Keratinocyte (primary cell): ENCODE data around the gene STK4. TPM values are rescaled to one million over a fixed set of nuclear protein-coding genes. Genes with fewer than 3 reads are reported as not detected.

Experiments used
- DNase-seq: peaks from one replicate; pipeline ENCODE4 v3.0.0-alpha.2; 2011; ENCODE audit warnings: low read depth, missing footprints, low spot score
- FAIRE-seq: peaks from 2 replicates; lab custom pipeline; 2011; peaks lifted over from hg19 to GRCh38; lab: Jason Lieb, UNC
- H2AFZ ChIP-seq: 2 replicates; pipeline ENCODE4 v1.6.0; 2012; ENCODE audit warnings: low read length, control low read depth, inconsistent platforms; ENCODE audit not compliant: control insufficient read depth
- H3K27ac ChIP-seq: 2 replicates; pipeline ENCODE4 v1.5.1; 2011; ENCODE audit warnings: low read length; ENCODE audit not compliant: control insufficient read depth, insufficient read depth
- H3K27me3 ChIP-seq: 3 replicates; pipeline ENCODE4 v1.6.0; 2011; ENCODE audit warnings: low read length; ENCODE audit not compliant: control insufficient read depth, insufficient read depth; ENCODE audit errors: extremely low read depth
- H3K36me3 ChIP-seq, 2 experiments: 2 replicates in 1 of 2; 3 replicates in 1 of 2; pipeline ENCODE4 v1.5.1; 2011; ENCODE audit warnings: low read length in 2 of 2, mild to moderate bottlenecking in 1 of 2; ENCODE audit not compliant: control insufficient read depth in 2 of 2, insufficient read depth in 2 of 2; ENCODE audit errors: extremely low read depth in 1 of 2
- H3K4me1 ChIP-seq: 3 replicates; pipeline ENCODE4 v1.5.1; 2011; ENCODE audit warnings: low read length; ENCODE audit not compliant: control insufficient read depth, insufficient read depth; ENCODE audit errors: extremely low read depth
- H3K4me2 ChIP-seq: 3 replicates; pipeline ENCODE4 v1.6.0; 2011; ENCODE audit warnings: low read depth, low read length; ENCODE audit not compliant: control insufficient read depth, insufficient read depth; ENCODE audit errors: extremely low read depth
- H3K4me3 ChIP-seq, 3 experiments: fragments of 200-600 bp in 1 of 3; sonication (generic) in 1 of 3; 2 replicates in 2 of 3; 3 replicates in 1 of 3; pipeline ENCODE4 v1.5.1; 2011 to 2016; ENCODE audit warnings: low read length in 3 of 3, mild to moderate bottlenecking in 3 of 3, control low read depth in 2 of 3, inconsistent platforms in 1 of 3, low read depth in 1 of 3, mixed read lengths in 1 of 3, mixed run types in 1 of 3, moderate library complexity in 1 of 3; ENCODE audit not compliant: control insufficient read depth in 2 of 3, insufficient read depth in 2 of 3; ENCODE audit errors: extremely low read depth in 1 of 3
- H3K79me2 ChIP-seq: 2 replicates; pipeline ENCODE4 v1.6.0; 2012; ENCODE audit warnings: low read length; ENCODE audit not compliant: control insufficient read depth, insufficient read depth
- H3K9ac ChIP-seq: 3 replicates; pipeline ENCODE4 v1.6.0; 2011; ENCODE audit warnings: low read length; ENCODE audit not compliant: control insufficient read depth, insufficient read depth; ENCODE audit errors: extremely low read depth
- H3K9me1 ChIP-seq: 3 replicates; pipeline ENCODE4 v1.6.0; 2011; ENCODE audit warnings: low read length; ENCODE audit not compliant: control insufficient read depth, insufficient read depth; ENCODE audit errors: extremely low read depth
- H3K9me3 ChIP-seq: 2 replicates; pipeline ENCODE4 v1.5.1; 2012; ENCODE audit warnings: low read depth, low read length; ENCODE audit not compliant: control insufficient read depth
- H4K20me1 ChIP-seq: 3 replicates; pipeline ENCODE4 v1.6.0; 2011; ENCODE audit warnings: low read length; ENCODE audit not compliant: control insufficient read depth, insufficient read depth; ENCODE audit errors: extremely low read depth
- CTCF ChIP-seq, 3 experiments: IDR thresholded peaks in 1 of 3; conservative IDR thresholded peaks in 1 of 3; optimal IDR thresholded peaks in 1 of 3; 2 replicates in 2 of 3; 3 replicates in 1 of 3; pipeline versions ENCODE3 to v1.5.1; 2011; ENCODE audit warnings: low read length in 3 of 3, mild to moderate bottlenecking in 3 of 3, moderate library complexity in 2 of 3, control low read depth in 1 of 3, inconsistent platforms in 1 of 3; ENCODE audit not compliant: insufficient read depth in 2 of 3; ENCODE audit errors: extremely low read depth in 1 of 3
- EZH2 ChIP-seq: IDR thresholded peaks from one replicate; pipeline ENCODE4 v1.6.1; 2012; ENCODE audit warnings: inconsistent platforms, mild to moderate bottlenecking, low read length, moderate library complexity
- dilution Hi-C: fragments of 300-500 bp; cut with MboI; formaldehyde crosslinking; loops from one replicate; pipeline ENCODE4 v1.7.0; 2020; ENCODE audit warnings: low sequenced_read_pairs; ENCODE audit not compliant: extremely low pct_ligation_motif_present
- polyA plus RNA-seq, 5 experiments: library from polyadenylated mRNA; depleted of rRNA in 3 of 5; stranded (reverse) in 3 of 5; stranded (forward) in 1 of 5; unstranded in 1 of 5; fragments of >200 nt; gene quantifications; 1 replicate in 1 of 5; 2 replicates in 3 of 5; 3 replicates in 1 of 5; pipeline versions ENCODE4 v1.2.1 to v1.2.3, GENCODE V29; 2011 to 2012; ENCODE audit warnings: missing spikeins in 2 of 5, low read depth in 1 of 5, low replicate concordance in 1 of 5

Gene STK4
- polyA plus RNA-seq, 1 donor (not counting 4 experiments of a cell fraction or from before 2014, with no cell fraction given): 30.5 TPM

GRCh38 chr20:44948107-44948506 is 18.2 kb upstream of the STK4 start:
- H3K79me2 ChIP-seq: no peaks in the 10 kb centered on the region
- TF ChIP-seq CTCF (optimal IDR thresholded peaks at IDR 0.05 in 1 of 3, IDR thresholded peaks at IDR 0.05 in 1 of 3, conservative IDR thresholded peaks at IDR 0.05 in 1 of 3; ENCODE audit: extremely low read depth in 1 of 3, insufficient read depth in 2 of 3, low read length in 3 of 3): no peak
- no peak for TF ChIP-seq EZH2
- no peaks in the 10 kb centered on the region for H3K4me1 ChIP-seq
- H3K4me3 ChIP-seq: no peak overlapping the region
- H3K9ac ChIP-seq: no peak overlapping the region
- FAIRE-seq: no peak
- no peaks in the 10 kb centered on the region for H4K20me1 ChIP-seq
- no peak overlapping the region for H2AFZ ChIP-seq
- no peak overlapping the region for H3K27ac ChIP-seq
- H3K9me3 ChIP-seq: no peaks in the 10 kb centered on the region
- no peaks in the 10 kb centered on the region for H3K27me3 ChIP-seq
- dilution Hi-C loops: no loop called here
- H3K36me3 ChIP-seq: peaks cover 49 to 55% of the 10 kb centered on the region in 2 experiments
- H3K9me1 ChIP-seq: peaks cover 2% of the 10 kb centered on the region
- DNase-seq: no peak
- H3K4me2 ChIP-seq: no peak overlapping the region

- no peak for DNase-seq
- peaks cover 49 to 55% of the 10 kb centered on the region in 2 experiments for H3K36me3 ChIP-seq
- dilution Hi-C loops: no loop called here
Observed at GRCh38 chr20:44948513-44948912, 17.8 kb upstream of the STK4 start.

More at GRCh38 chr20:44948513-44948912, 17.8 kb upstream of the STK4 start:
- H3K9ac ChIP-seq: no peak overlapping the region
- no peak for FAIRE-seq
- no peaks in the 10 kb centered on the region for H3K9me3 ChIP-seq
- no peaks in the 10 kb centered on the region for H3K9me1 ChIP-seq
- H3K4me1 ChIP-seq: no peaks in the 10 kb centered on the region
- H3K4me3 ChIP-seq: no peak overlapping the region
- H3K27me3 ChIP-seq: no peaks in the 10 kb centered on the region
- no peak overlapping the region for H3K27ac ChIP-seq
- no peaks in the 10 kb centered on the region for H4K20me1 ChIP-seq
- no peaks in the 10 kb centered on the region for H3K79me2 ChIP-seq
- TF ChIP-seq CTCF (optimal IDR thresholded peaks at IDR 0.05 in 1 of 3, IDR thresholded peaks at IDR 0.05 in 1 of 3, conservative IDR thresholded peaks at IDR 0.05 in 1 of 3; ENCODE audit: extremely low read depth in 1 of 3, insufficient read depth in 2 of 3, low read length in 3 of 3) (no peak), EZH2 (no peak)
- no peak overlapping the region for H3K4me2 ChIP-seq
- H2AFZ ChIP-seq: no peak overlapping the region
